ENCODE results near the gene RUNX2. TPM values are rescaled to one million over a fixed set of nuclear protein-coding genes. Genes with fewer than 3 reads are reported as not detected.

Gene RUNX2
- total RNA-seq, 2 experiments from 2014 or later = 5.1 to 6.3 TPM

DNA sequence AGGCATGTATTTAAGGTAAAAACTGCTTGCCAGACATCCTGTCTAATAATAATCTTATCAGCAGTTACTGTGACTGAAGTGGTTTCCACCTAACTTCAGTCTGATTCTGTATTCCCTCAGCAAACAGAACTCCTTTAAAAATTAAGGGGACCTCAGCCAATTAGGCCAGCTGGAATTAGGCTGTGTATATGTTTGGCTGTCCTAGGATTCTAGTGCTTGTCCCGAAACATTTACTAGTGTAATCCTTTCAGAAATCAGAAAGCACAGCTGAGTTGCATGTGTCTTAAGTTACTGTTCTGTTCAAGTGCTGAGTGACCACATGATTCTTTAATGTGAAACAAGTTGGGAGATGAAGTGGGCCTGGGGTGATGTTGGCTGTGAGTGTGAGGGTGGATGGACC lies 170.5 kb downstream of the RUNX2 start:
- Mint-ChIP-seq H3K27me3 (no peaks in the 10 kb centered on the region), H3K9me3 (peaks cover 6% of the 10 kb centered on the region), H3K4me1 (peaks cover 36% of the 10 kb centered on the region), H3K4me3 (no peak overlapping the region), H3K27ac (peak overlapping the region; percentile 6), H3K36me3 (peaks cover 14% of the 10 kb centered on the region)
- POLR2A ChIA-PET = no interaction called here
- ATAC-seq (ENCODE audit: low read depth) = no peak
- no peak for DNase-seq

DNA sequence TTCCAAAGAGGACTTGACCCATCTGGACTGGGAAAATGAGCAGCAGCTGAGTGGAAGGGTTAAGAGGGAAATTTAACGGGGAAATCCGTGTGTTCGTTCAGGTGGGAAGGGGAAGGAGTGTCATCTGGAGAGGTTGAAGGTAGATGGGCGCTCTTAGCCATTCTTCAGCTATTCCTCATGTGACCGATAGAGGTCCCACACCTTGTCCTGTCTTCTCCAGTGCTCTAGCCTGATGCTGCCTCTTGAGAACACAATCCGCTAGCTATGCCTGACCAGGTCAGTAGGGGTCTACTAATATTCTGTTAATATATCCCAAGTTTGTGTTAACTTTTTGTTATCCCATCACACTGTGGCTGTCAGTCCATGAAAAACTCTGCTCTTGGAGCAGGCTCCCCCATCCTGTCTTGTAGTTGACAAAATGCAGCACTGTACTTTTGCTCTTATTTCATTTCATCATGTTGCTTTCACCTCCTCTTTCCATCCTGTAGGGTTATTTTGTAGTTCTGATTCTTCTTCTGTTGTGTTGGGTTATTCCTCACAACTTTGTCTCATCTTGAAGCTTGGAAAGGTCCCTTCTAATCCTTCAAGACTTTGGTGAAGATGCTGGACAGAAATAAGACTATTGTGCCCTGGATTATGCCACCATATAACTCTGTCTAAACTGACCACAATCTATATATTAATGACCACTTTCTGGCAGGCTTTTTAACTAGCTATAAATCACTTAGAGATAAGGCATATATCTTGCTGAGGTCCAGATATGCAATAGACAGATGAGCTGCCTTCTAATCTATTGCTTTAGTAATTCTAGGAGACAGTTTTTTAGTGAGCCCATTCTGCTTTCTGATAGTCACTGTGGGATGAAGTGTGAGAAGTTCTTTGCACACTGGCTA lies 173.0 kb downstream of the RUNX2 start:
- Mint-ChIP-seq H3K4me3 (no peak overlapping the region), H3K27me3 (no peaks in the 10 kb centered on the region), H3K36me3 (peaks cover 7% of the 10 kb centered on the region), H3K9me3 (peaks cover 3% of the 10 kb centered on the region), H3K4me1 (peaks cover 17% of the 10 kb centered on the region), H3K27ac (no peak overlapping the region)
- POLR2A ChIA-PET = no interaction called here
- ATAC-seq (ENCODE audit: low read depth) = no peak
- DNase-seq = no peak

- peaks cover 10% of the 10 kb centered on the region for H3K4me1 Mint-ChIP-seq
- POLR2A ChIA-PET = no interaction called here
- no peak for ATAC-seq (ENCODE audit: low read depth)
- no peak overlapping the region for H3K27ac Mint-ChIP-seq
- peaks cover 2% of the 10 kb centered on the region for H3K9me3 Mint-ChIP-seq
- no peaks in the 10 kb centered on the region for H3K27me3 Mint-ChIP-seq
- H3K4me3 Mint-ChIP-seq = no peak overlapping the region
- peaks cover 6% of the 10 kb centered on the region for H3K36me3 Mint-ChIP-seq
- DNase-seq = no peak
These were observed 174.3 kb downstream of the RUNX2 start for GRCh38 chr6:45502456-45502855.

DNA sequence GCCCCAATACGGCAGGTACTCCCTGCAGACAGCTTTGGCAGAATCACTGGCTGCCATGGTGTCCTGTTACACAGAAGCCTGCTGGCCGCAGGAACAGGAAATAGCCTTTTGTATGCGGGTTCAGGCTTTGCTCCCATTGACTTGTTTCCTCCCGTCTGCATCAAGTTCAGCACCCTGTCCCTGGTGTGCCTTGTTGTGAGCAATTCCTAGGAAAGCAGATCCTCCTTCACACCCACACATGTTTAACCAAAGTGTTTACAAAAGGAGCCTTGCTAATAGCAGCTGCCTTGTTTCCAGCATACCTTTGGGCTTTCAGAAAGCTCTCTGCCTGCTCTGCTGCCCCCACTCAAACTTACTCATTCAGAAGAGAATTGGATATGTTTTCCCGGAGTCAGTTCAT lies 176.8 kb downstream of the RUNX2 start:
- Mint-ChIP-seq H3K4me1 (peaks cover 3% of the 10 kb centered on the region), H3K4me3 (no peak overlapping the region), H3K36me3 (no peaks in the 10 kb centered on the region), H3K9me3 (no peaks in the 10 kb centered on the region), H3K27me3 (no peaks in the 10 kb centered on the region), H3K27ac (no peak overlapping the region)
- no peak for ATAC-seq (ENCODE audit: low read depth)
- POLR2A ChIA-PET = no interaction called here
- no peak for DNase-seq

- ATAC-seq (ENCODE audit: low read depth) (no peak), DNase-seq (no peak)
- Mint-ChIP-seq H3K27ac (no peak overlapping the region), H3K4me3 (no peak overlapping the region), H3K27me3 (no peaks in the 10 kb centered on the region), H3K36me3 (no peaks in the 10 kb centered on the region), H3K9me3 (no peaks in the 10 kb centered on the region), H3K4me1 (peaks cover 3% of the 10 kb centered on the region)
- POLR2A ChIA-PET = no interaction called here
These were observed 177.3 kb downstream of the RUNX2 start for GRCh38 chr6:45505470-45505869.

DNA sequence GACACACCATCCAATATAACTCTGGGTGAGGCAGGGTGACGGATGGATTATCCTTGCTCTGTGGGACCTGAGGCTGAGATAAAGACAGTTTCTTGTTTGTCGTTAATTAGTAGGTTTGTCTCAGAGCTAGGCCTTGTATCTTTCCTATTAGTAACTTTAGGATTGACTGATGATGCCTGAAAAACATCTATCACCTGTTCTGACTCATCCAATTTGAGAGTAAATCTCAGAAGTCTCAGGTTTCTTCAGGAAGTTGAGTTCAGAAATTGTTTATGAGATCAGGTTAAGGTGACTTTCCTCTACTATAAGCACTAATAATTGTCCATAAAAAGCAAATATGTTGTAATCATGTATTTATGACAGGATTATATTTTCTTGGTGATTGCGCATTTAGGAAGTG lies 179.1 kb downstream of the RUNX2 start:
- no peak for ATAC-seq (ENCODE audit: low read depth)
- H3K27ac Mint-ChIP-seq = no peak overlapping the region
- no peaks in the 10 kb centered on the region for H3K27me3 Mint-ChIP-seq
- no peak for DNase-seq
- no peak overlapping the region for H3K4me3 Mint-ChIP-seq
- no peaks in the 10 kb centered on the region for H3K36me3 Mint-ChIP-seq
- peaks cover 3% of the 10 kb centered on the region for H3K4me1 Mint-ChIP-seq
- POLR2A ChIA-PET = no interaction called here
- no peaks in the 10 kb centered on the region for H3K9me3 Mint-ChIP-seq

DNA sequence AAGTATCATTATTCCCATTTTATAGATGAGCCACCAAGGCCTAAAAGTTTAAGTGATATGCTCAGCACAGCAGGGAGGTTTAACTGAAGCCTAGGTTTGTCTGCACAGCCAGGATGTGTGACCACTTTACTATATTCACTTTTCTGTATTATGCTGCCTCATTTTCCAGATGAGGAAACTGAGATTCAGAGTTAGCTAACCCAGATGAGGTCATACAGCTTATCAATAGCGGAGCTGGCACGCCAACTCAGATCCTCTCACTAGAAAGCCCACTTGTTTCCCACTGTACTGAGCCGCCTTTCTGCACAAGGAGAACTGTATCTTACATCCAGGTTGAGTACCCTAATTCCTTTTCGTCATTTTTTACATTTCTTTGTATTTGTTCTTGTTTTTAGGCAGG lies 181.3 kb downstream of the RUNX2 start:
- Mint-ChIP-seq H3K27ac (no peak overlapping the region), H3K27me3 (no peaks in the 10 kb centered on the region), H3K9me3 (no peaks in the 10 kb centered on the region), H3K4me1 (peaks cover 3% of the 10 kb centered on the region), H3K36me3 (peaks cover 2% of the 10 kb centered on the region), H3K4me3 (no peak overlapping the region)
- POLR2A ChIA-PET = no interaction called here
- DNase-seq = no peak
- ATAC-seq (ENCODE audit: low read depth) = no peak

- H3K27me3 Mint-ChIP-seq = no peaks in the 10 kb centered on the region
- H3K4me3 Mint-ChIP-seq = no peak overlapping the region
- H3K27ac Mint-ChIP-seq = no peak overlapping the region
- POLR2A ChIA-PET = no interaction called here
- no peak for DNase-seq
- ATAC-seq (ENCODE audit: low read depth) = no peak
- H3K36me3 Mint-ChIP-seq = peaks cover 2% of the 10 kb centered on the region
- H3K9me3 Mint-ChIP-seq = no peaks in the 10 kb centered on the region
- H3K4me1 Mint-ChIP-seq = no peaks in the 10 kb centered on the region
These were observed 184.6 kb downstream of the RUNX2 start for GRCh38 chr6:45512717-45513116.

DNA sequence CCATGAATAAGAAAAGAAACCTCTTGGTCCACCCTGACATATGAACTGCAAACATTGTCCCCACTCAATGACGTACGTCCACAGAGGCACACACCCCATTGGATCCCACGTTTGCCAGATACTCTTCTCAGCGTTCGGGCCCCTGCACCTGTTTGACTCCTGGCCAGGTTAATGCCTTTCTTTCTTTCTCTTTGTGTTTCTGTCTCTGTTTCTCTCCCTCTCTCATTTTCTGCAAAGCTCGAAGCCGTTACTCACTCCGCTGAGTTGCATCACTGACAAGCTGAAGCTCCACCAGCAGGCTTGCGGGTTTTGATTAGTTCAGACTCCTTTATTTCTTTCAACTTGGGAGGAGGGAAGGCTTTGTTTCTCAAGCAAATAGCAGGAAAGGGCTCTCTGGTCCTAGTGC lies 185.1 kb downstream of the RUNX2 start:
- no peak overlapping the region for H3K27ac Mint-ChIP-seq
- POLR2A ChIA-PET = no interaction called here
- no peak for ATAC-seq (ENCODE audit: low read depth)
- peaks cover 2% of the 10 kb centered on the region for H3K36me3 Mint-ChIP-seq
- no peaks in the 10 kb centered on the region for H3K27me3 Mint-ChIP-seq
- no peaks in the 10 kb centered on the region for H3K9me3 Mint-ChIP-seq
- H3K4me1 Mint-ChIP-seq = no peaks in the 10 kb centered on the region
- DNase-seq = no peak
- no peak overlapping the region for H3K4me3 Mint-ChIP-seq

- no peaks in the 10 kb centered on the region for H3K9me3 Mint-ChIP-seq
These were observed 185.7 kb downstream of the RUNX2 start for GRCh38 chr6:45513843-45514242.

GRCh38 chr6:45514454-45515230 lies 186.5 kb downstream of the RUNX2 start:
- H3K4me3 Mint-ChIP-seq = no peak overlapping the region
- peaks cover 2% of the 10 kb centered on the region for H3K36me3 Mint-ChIP-seq
- DNase-seq (no peak), ATAC-seq (ENCODE audit: low read depth) (no peak)
- peaks cover 3% of the 10 kb centered on the region for H3K4me1 Mint-ChIP-seq
- H3K9me3 Mint-ChIP-seq = no peaks in the 10 kb centered on the region
- H3K27me3 Mint-ChIP-seq = no peaks in the 10 kb centered on the region
- POLR2A ChIA-PET = no interaction called here
- no peak overlapping the region for H3K27ac Mint-ChIP-seq

More at GRCh38 chr6:45513843-45514242, 185.7 kb downstream of the RUNX2 start:
- no peak for ATAC-seq (ENCODE audit: low read depth)
- H3K27me3 Mint-ChIP-seq = no peaks in the 10 kb centered on the region
- H3K4me3 Mint-ChIP-seq = no peak overlapping the region
- POLR2A ChIA-PET = no interaction called here
- H3K36me3 Mint-ChIP-seq = peaks cover 2% of the 10 kb centered on the region
- no peak overlapping the region for H3K27ac Mint-ChIP-seq
- no peaks in the 10 kb centered on the region for H3K4me1 Mint-ChIP-seq
- DNase-seq = no peak

DNA sequence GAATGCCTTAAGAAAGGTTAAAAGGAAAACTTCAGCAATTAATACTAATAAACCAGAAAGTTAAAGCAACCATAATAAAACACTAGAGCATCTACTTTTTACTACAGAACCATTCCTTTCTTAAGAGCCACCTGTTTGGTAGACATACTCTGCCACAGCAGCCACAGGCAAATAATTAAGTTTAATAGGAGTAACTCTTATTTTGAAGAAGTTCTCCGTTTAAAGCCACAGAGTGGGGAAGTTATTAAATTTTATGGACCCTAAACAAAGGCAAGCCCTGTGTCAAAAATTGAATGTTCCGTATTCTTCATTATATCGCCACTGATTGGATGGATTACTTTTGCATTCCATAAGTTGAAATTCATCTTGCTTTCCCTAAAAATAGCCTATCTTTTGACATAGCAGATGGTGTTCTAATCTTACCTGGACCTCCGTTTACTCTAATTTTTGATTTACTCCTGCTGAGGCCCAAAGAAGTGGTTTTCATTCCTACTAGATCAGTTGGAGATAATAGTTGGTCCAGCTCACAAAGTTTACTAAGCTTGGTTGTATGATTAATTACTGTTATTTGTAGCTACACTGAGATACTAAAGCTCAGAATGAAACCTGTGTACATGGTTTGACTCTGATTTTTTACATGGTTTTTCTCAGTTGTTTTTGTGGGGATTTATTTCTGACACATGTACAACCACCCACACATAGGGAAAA lies 190.0 kb downstream of the RUNX2 start:
- no peaks in the 10 kb centered on the region for H3K27me3 Mint-ChIP-seq
- no peak overlapping the region for H3K4me3 Mint-ChIP-seq
- POLR2A ChIA-PET = no interaction called here
- H3K27ac Mint-ChIP-seq = no peak overlapping the region
- no peak for DNase-seq
- H3K9me3 Mint-ChIP-seq = no peaks in the 10 kb centered on the region
- peaks cover 3% of the 10 kb centered on the region for H3K4me1 Mint-ChIP-seq
- ATAC-seq (ENCODE audit: low read depth) = no peak
- H3K36me3 Mint-ChIP-seq = peaks cover 2% of the 10 kb centered on the region

- Mint-ChIP-seq H3K9me3 (no peaks in the 10 kb centered on the region), H3K27me3 (no peaks in the 10 kb centered on the region), H3K4me3 (no peak overlapping the region), H3K4me1 (peaks cover 3% of the 10 kb centered on the region), H3K36me3 (no peaks in the 10 kb centered on the region), H3K27ac (no peak overlapping the region)
- ATAC-seq (ENCODE audit: low read depth) (no peak), DNase-seq (no peak)
- POLR2A ChIA-PET = no interaction called here
These were observed 193.1 kb downstream of the RUNX2 start for GRCh38 chr6:45521226-45521625.
